ENCODE data around the gene SOCS3. TPM values are rescaled to one million over a fixed set of nuclear protein-coding genes. Genes with fewer than 3 reads are reported as not detected.

SOCS3 gene
- total and polyA plus RNA-seq, 2 donors (not counting 1 experiment from before 2014, with no cell fraction given): 52.6 to 185 TPM

DNA sequence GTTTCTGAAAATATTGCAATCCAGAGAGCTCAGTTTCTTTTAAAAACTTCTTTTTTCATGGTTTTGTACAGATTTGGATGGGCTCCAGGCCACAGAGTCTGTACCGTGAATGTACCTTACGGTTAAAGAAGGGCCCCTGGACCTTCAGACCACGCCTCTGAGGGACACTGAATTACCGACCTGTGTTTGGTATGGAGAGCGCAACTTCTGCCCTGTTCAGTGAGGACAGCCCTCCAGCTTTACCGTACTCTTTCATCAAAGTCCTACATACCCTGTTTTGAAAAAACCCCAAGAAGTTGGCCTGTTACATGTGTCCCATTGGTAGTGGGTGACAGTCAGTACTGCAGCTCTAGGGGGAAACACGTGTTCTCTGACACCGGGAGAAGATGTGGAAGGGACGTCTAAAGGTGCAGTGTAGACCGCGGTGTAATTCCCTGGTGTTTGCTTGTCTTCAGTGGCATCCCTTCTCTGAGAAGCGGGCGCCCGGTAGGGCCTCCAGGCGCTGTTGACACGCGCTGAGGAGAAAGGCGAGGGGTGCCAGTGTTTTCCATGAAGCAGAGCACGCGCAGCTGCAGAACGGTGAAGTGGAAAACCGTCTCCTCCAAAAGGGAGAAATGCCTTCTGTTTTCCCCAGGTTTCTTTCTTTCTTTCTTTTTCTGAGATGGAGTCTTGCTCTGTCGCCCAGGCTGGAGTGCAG is 24.8 kb upstream of the SOCS3 start:
- no peaks in the 10 kb centered on the region for H3K27me3 ChIP-seq (ENCODE audit: control insufficient read depth, insufficient read depth, low read length)
- H3K9me3 ChIP-seq (ENCODE audit: control insufficient read depth, insufficient read depth, low read depth, low read length): no peaks in the 10 kb centered on the region
- DNase-seq (ENCODE audit: low read depth in 2 of 2): no peak
- TF ChIP-seq CTCF (conservative IDR thresholded peaks at IDR 0.05 in 1 of 2, IDR thresholded peaks at IDR 0.05 in 1 of 2; ENCODE audit: low read depth in 1 of 2, low read length in 2 of 2): no peak
- TF ChIP-seq EZH2 (IDR thresholded peaks at IDR 0.05; ENCODE audit: low read length, missing control alignments): no peak
- H3K36me3 ChIP-seq (ENCODE audit: control insufficient read depth, insufficient read depth, low read length): peaks cover 2% of the 10 kb centered on the region
- peaks cover 87% of the 10 kb centered on the region for H3K79me2 ChIP-seq (ENCODE audit: control insufficient read depth, insufficient read depth, low read length)
- H3K27ac ChIP-seq (ENCODE audit: insufficient read depth, low read length): peak overlapping the region; percentile 91
- H3K4me3 ChIP-seq (replicated peaks in 1 of 4; ENCODE audit: control extremely low read depth in 1 of 4, insufficient read depth in 1 of 4, low read depth in 3 of 4, low read length in 4 of 4): peak overlapping the region in 1 of 4 experiments; percentile 20
- peaks cover 46% of the 10 kb centered on the region for H3K4me1 ChIP-seq (ENCODE audit: control insufficient read depth, extremely low read depth, insufficient read depth, low read length)
- H3K9ac ChIP-seq (ENCODE audit: insufficient read depth, low read length): peak overlapping the region; percentile 1
- peak overlapping the region; percentile 9 for H3K4me2 ChIP-seq (ENCODE audit: extremely low read depth, insufficient read depth, low read length)
- no peak overlapping the region for H2AFZ ChIP-seq (ENCODE audit: low read length)
- no peaks in the 10 kb centered on the region for H4K20me1 ChIP-seq (ENCODE audit: control insufficient read depth, extremely low read depth, insufficient read depth, low read length)

DNA sequence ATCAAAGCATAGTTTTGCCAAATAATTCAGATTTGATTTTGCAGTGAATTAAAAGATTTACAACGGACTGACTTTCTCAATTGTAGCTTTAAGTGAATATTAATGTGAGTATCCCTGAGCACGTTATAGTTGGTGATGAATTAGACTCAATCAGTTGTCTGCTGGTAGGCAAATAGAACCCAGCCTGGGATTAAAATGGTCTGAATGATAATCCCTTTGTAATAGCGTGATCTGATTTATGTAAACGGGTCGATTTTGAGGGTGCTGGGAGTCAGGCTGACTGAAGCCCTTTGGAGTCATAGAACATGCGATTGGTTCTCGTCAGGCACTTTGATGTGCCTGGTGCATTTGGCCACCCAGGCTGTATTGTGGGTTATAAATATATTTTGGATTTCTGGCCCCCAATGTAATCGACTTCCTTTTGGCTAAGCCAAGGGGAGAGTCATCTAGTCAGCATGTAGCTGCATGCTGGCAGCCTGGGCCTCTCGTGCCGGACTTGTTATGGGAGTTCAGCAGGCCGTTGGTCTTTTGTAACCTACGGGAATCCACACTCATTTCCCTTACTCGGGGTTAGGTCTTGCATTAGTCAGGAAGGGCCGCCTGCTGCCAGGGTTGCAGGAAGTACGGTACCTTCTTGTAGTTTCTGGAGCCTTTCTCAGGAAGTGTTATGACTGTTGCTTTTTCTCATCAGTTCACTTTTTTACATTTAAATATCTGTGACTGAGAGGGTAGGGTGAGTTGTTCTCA is 24.0 kb upstream of the SOCS3 start:
- Histone ChIP-seq H2AFZ (ENCODE audit: low read length) (no peak overlapping the region), H3K4me2 (ENCODE audit: extremely low read depth, insufficient read depth, low read length) (peak overlapping the region; percentile 9), H4K20me1 (ENCODE audit: control insufficient read depth, extremely low read depth, insufficient read depth, low read length) (no peaks in the 10 kb centered on the region), H3K36me3 (ENCODE audit: control insufficient read depth, insufficient read depth, low read length) (peaks cover 2% of the 10 kb centered on the region), H3K9ac (ENCODE audit: insufficient read depth, low read length) (peak overlapping the region; percentile 17), H3K4me1 (ENCODE audit: control insufficient read depth, extremely low read depth, insufficient read depth, low read length) (peaks cover 45% of the 10 kb centered on the region), H3K4me3 (replicated peaks in 1 of 4; ENCODE audit: control extremely low read depth in 1 of 4, insufficient read depth in 1 of 4, low read depth in 3 of 4, low read length in 4 of 4) (peak overlapping the region in 1 of 4 experiments; percentile 20), H3K27ac (ENCODE audit: insufficient read depth, low read length) (peak overlapping the region; percentile 91), H3K9me3 (ENCODE audit: control insufficient read depth, insufficient read depth, low read depth, low read length) (no peaks in the 10 kb centered on the region), H3K27me3 (ENCODE audit: control insufficient read depth, insufficient read depth, low read length) (no peaks in the 10 kb centered on the region), H3K79me2 (ENCODE audit: control insufficient read depth, insufficient read depth, low read length) (peaks cover 88% of the 10 kb centered on the region)
- DNase-seq (ENCODE audit: low read depth in 2 of 2): peak; percentile 99 to 100
- no peak for TF ChIP-seq CTCF (conservative IDR thresholded peaks at IDR 0.05 in 1 of 2, IDR thresholded peaks at IDR 0.05 in 1 of 2; ENCODE audit: low read depth in 1 of 2, low read length in 2 of 2)
- TF ChIP-seq EZH2 (IDR thresholded peaks at IDR 0.05; ENCODE audit: low read length, missing control alignments): no peak

DNA sequence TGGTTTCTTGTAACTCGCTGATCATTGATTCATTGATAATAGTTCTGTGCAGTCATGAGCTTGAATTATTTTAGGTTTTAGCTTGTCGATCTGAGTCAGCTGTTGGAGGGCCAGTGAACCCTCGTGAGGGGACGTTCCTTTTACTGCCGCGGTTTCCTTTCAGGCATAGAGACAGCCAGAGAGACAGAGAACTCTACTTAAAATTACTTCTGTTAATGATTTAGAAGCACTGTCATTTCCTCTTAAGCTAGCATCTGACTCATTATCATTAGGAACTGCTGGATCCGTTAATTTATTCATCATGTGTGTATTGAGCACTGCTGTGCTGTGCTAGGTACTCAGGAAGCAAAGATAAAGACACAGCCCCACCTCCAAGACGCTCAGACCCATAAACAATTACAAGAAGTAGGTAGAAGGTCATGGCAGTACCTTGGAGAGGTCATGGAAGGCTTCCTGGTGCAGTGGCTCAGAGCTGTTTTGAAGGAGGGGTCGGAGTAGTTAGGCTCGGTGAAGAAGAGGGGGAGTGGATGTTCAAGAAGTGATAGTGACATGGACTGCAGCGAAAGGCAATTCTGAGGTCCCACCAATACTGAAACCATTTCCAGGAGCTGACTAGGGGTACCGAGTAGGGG is 21.8 kb upstream of the SOCS3 start:
- H3K4me1 ChIP-seq (ENCODE audit: control insufficient read depth, extremely low read depth, insufficient read depth, low read length): peaks cover 48% of the 10 kb centered on the region

More for the DNA sequence above, 21.8 kb upstream of the SOCS3 start:
- DNase-seq (ENCODE audit: low read depth in 2 of 2): peak in 1 of 2 donors; percentile 62
- Histone ChIP-seq H3K9me3 (ENCODE audit: control insufficient read depth, insufficient read depth, low read depth, low read length) (no peaks in the 10 kb centered on the region), H3K27ac (ENCODE audit: insufficient read depth, low read length) (peak overlapping the region; percentile 99), H3K9ac (ENCODE audit: insufficient read depth, low read length) (no peak overlapping the region), H3K4me3 (replicated peaks in 1 of 4; ENCODE audit: control extremely low read depth in 1 of 4, insufficient read depth in 1 of 4, low read depth in 3 of 4, low read length in 4 of 4) (peak overlapping the region in 1 of 4 experiments; percentile 9), H3K79me2 (ENCODE audit: control insufficient read depth, insufficient read depth, low read length) (peaks cover 70% of the 10 kb centered on the region), H4K20me1 (ENCODE audit: control insufficient read depth, extremely low read depth, insufficient read depth, low read length) (no peaks in the 10 kb centered on the region), H2AFZ (ENCODE audit: low read length) (no peak overlapping the region), H3K36me3 (ENCODE audit: control insufficient read depth, insufficient read depth, low read length) (peaks cover 2% of the 10 kb centered on the region), H3K4me2 (ENCODE audit: extremely low read depth, insufficient read depth, low read length) (peak overlapping the region; percentile 55), H3K27me3 (ENCODE audit: control insufficient read depth, insufficient read depth, low read length) (no peaks in the 10 kb centered on the region)
- TF ChIP-seq EZH2 (IDR thresholded peaks at IDR 0.05; ENCODE audit: low read length, missing control alignments) (no peak), CTCF (conservative IDR thresholded peaks at IDR 0.05 in 1 of 2, IDR thresholded peaks at IDR 0.05 in 1 of 2; ENCODE audit: low read depth in 1 of 2, low read length in 2 of 2) (no peak)

All from fibroblast of lung (primary cell).